Ishikawa (cell line): ENCODE results near the gene FPGS.

Source experiments
- CEBPB ChIP-seq: IDR thresholded peaks from 2 replicates; pipeline ENCODE4 v1.6.1; 2012
- CREB1 ChIP-seq: IDR thresholded peaks from 2 replicates; pipeline ENCODE4 v1.6.1; 2012; ENCODE audit warnings: low read depth
- EGR1 ChIP-seq: IDR thresholded peaks from 2 replicates; pipeline ENCODE4 v1.6.1; 2012
- EP300 ChIP-seq: IDR thresholded peaks from 2 replicates; pipeline ENCODE4 v1.6.1; 2012; ENCODE audit warnings: borderline replicate concordance
- FOXM1 ChIP-seq: IDR thresholded peaks from 2 replicates; pipeline ENCODE4 v1.6.1; 2012; ENCODE audit warnings: low read depth, borderline replicate concordance
- NFIC ChIP-seq: IDR thresholded peaks from 2 replicates; pipeline ENCODE4 v1.6.1; 2012
- RAD21 ChIP-seq: IDR thresholded peaks from 2 replicates; pipeline ENCODE4 v1.6.1; 2012; ENCODE audit warnings: low read depth
- TAF1 ChIP-seq: IDR thresholded peaks from 2 replicates; pipeline ENCODE4 v1.6.1; 2012; ENCODE audit warnings: low read depth, mild to moderate bottlenecking
- TCF12 ChIP-seq: IDR thresholded peaks from 2 replicates; pipeline ENCODE4 v1.6.1; 2012; ENCODE audit warnings: low read depth
- YY1 ChIP-seq: IDR thresholded peaks from 2 replicates; pipeline ENCODE4 v1.6.1; 2012; ENCODE audit warnings: low read depth
- TF ChIP-seq, protein P1 (sequence below): IDR thresholded peaks from 2 replicates; pipeline ENCODE4 v1.6.1; 2012; ENCODE audit warnings: low read depth, mild to moderate bottlenecking
- TF ChIP-seq, protein P2 (sequence below): IDR thresholded peaks from 2 replicates; pipeline ENCODE4 v1.6.1; 2012

DNA sequence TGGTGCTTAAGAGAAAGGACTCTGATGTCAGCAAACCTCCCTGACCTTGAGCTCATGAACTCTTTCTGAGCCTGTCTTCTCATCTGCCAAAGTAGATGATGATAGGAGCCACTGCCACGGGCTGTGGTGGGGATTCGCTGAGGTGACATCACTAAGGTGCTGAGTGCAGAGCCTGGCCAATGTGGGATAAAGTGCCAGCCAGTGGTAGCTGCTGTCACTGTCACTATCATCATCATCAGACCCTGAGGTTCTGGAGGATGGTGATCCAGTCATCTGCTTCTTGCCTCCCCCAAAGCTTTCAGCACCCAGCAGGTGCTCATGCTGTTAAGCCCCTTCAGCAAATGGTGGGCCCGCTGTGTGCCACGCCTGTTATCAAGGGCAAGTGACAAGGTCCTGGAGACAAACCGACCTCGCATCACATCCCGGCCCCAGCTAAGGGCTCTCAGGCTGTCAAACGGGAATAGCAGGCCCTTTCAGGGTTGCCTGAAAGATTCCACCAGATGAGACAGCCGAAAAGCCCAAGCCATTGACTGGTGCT lies 6.4 kb downstream of the FPGS start:
- TF ChIP-seq TAF1, result no peak
- TF ChIP-seq, protein P1, sequence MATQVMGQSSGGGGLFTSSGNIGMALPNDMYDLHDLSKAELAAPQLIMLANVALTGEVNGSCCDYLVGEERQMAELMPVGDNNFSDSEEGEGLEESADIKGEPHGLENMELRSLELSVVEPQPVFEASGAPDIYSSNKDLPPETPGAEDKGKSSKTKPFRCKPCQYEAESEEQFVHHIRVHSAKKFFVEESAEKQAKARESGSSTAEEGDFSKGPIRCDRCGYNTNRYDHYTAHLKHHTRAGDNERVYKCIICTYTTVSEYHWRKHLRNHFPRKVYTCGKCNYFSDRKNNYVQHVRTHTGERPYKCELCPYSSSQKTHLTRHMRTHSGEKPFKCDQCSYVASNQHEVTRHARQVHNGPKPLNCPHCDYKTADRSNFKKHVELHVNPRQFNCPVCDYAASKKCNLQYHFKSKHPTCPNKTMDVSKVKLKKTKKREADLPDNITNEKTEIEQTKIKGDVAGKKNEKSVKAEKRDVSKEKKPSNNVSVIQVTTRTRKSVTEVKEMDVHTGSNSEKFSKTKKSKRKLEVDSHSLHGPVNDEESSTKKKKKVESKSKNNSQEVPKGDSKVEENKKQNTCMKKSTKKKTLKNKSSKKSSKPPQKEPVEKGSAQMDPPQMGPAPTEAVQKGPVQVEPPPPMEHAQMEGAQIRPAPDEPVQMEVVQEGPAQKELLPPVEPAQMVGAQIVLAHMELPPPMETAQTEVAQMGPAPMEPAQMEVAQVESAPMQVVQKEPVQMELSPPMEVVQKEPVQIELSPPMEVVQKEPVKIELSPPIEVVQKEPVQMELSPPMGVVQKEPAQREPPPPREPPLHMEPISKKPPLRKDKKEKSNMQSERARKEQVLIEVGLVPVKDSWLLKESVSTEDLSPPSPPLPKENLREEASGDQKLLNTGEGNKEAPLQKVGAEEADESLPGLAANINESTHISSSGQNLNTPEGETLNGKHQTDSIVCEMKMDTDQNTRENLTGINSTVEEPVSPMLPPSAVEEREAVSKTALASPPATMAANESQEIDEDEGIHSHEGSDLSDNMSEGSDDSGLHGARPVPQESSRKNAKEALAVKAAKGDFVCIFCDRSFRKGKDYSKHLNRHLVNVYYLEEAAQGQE, result no peak
- TF ChIP-seq CREB1, result no peak
- TF ChIP-seq NFIC, result no peak
- TF ChIP-seq FOXM1, result no peak
- no peak for TF ChIP-seq TCF12
- TF ChIP-seq YY1, result no peak
- TF ChIP-seq RAD21, result no peak
- TF ChIP-seq EGR1, result no peak
- TF ChIP-seq, protein P2, sequence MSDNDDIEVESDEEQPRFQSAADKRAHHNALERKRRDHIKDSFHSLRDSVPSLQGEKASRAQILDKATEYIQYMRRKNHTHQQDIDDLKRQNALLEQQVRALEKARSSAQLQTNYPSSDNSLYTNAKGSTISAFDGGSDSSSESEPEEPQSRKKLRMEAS, result no peak
- no peak for TF ChIP-seq CEBPB
- no peak for TF ChIP-seq EP300
